Measurements from ENCODE around the gene PCSK5. TPM values are rescaled to one million over a fixed set of nuclear protein-coding genes. Genes with fewer than 3 reads are reported as not detected.

PCSK5 gene
- total RNA-seq, 1 donor from 2014 or later: 18.3 TPM

- Mint-ChIP-seq H3K4me3 (ENCODE audit: unreplicated experiment) (peak overlapping the region; percentile 97), H3K27me3 (ENCODE audit: unreplicated experiment) (no peaks in the 10 kb centered on the region), H3K36me3 (ENCODE audit: unreplicated experiment) (peaks cover 8% of the 10 kb centered on the region), H3K27ac (ENCODE audit: unreplicated experiment) (peak overlapping the region; percentile 97), H3K4me1 (ENCODE audit: unreplicated experiment) (peaks cover 25% of the 10 kb centered on the region), H3K9me3 (ENCODE audit: unreplicated experiment) (no peaks in the 10 kb centered on the region)
- no peak for DNase-seq (ENCODE audit: extremely low spot score, unreplicated experiment)
- TF ChIP-seq, protein P1, sequence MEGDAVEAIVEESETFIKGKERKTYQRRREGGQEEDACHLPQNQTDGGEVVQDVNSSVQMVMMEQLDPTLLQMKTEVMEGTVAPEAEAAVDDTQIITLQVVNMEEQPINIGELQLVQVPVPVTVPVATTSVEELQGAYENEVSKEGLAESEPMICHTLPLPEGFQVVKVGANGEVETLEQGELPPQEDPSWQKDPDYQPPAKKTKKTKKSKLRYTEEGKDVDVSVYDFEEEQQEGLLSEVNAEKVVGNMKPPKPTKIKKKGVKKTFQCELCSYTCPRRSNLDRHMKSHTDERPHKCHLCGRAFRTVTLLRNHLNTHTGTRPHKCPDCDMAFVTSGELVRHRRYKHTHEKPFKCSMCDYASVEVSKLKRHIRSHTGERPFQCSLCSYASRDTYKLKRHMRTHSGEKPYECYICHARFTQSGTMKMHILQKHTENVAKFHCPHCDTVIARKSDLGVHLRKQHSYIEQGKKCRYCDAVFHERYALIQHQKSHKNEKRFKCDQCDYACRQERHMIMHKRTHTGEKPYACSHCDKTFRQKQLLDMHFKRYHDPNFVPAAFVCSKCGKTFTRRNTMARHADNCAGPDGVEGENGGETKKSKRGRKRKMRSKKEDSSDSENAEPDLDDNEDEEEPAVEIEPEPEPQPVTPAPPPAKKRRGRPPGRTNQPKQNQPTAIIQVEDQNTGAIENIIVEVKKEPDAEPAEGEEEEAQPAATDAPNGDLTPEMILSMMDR (IDR thresholded peaks at IDR 0.05): no peak
Observed at GRCh38 chr9:76394960-76395252, 504.4 kb downstream of the PCSK5 start.

DNA sequence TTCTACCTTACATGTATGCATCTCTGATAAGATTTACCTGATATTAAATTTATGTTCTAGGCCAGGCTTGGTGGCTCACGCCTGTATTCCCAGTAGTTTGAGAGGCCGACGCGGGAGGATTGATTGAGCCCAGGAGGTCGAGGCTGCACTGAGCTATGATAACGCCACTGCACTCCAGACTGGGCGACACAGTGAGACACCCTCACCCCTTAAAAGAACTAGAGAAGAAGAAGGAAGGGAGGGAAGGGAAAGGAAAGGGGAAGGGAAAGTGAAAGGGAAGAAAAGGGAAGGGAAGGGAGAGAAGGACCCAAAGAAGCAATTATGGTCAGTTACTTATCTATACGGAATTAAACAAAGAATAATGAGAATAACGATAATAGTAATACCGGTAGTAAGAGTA is 504.9 kb downstream of the PCSK5 start:
- no peak for DNase-seq (ENCODE audit: extremely low spot score, unreplicated experiment)
- Mint-ChIP-seq H3K4me1 (ENCODE audit: unreplicated experiment) (peaks cover 25% of the 10 kb centered on the region), H3K27ac (ENCODE audit: unreplicated experiment) (peak overlapping the region; percentile 97), H3K27me3 (ENCODE audit: unreplicated experiment) (no peaks in the 10 kb centered on the region), H3K4me3 (ENCODE audit: unreplicated experiment) (peak overlapping the region; percentile 44), H3K36me3 (ENCODE audit: unreplicated experiment) (peaks cover 8% of the 10 kb centered on the region), H3K9me3 (ENCODE audit: unreplicated experiment) (no peaks in the 10 kb centered on the region)
- TF ChIP-seq, protein P1 (IDR thresholded peaks at IDR 0.05): no peak

DNA sequence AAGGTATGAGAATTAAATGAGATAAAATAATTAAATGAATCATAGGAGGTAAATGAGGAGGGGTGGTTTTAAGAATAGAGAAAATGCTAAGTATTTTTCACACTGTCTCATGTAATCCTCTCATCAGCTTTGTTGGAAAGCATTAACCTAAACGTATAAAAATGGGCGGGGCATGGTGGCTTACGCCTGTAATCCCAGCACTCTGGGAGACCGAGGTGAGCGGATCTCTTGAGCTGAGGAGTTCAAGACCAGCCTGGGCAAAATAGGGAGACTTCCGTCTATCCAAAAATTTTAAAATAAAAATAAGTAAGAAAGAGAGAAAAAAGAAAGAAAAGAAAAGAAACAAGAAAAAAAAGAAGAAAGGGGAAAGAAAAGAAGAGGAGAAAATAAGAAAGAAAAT is 505.7 kb downstream of the PCSK5 start:
- H3K4me1 Mint-ChIP-seq (ENCODE audit: unreplicated experiment): peaks cover 24% of the 10 kb centered on the region
- TF ChIP-seq, protein P1 (IDR thresholded peaks at IDR 0.05): no peak
- no peak overlapping the region for H3K4me3 Mint-ChIP-seq (ENCODE audit: unreplicated experiment)
- H3K9me3 Mint-ChIP-seq (ENCODE audit: unreplicated experiment): no peaks in the 10 kb centered on the region
- no peak for DNase-seq (ENCODE audit: extremely low spot score, unreplicated experiment)
- H3K36me3 Mint-ChIP-seq (ENCODE audit: unreplicated experiment): peaks cover 5% of the 10 kb centered on the region
- H3K27me3 Mint-ChIP-seq (ENCODE audit: unreplicated experiment): no peaks in the 10 kb centered on the region
- H3K27ac Mint-ChIP-seq (ENCODE audit: unreplicated experiment): no peak overlapping the region

- TF ChIP-seq, protein P1 (IDR thresholded peaks at IDR 0.05): no peak
- Mint-ChIP-seq H3K4me3 (ENCODE audit: unreplicated experiment) (no peak overlapping the region), H3K36me3 (ENCODE audit: unreplicated experiment) (peaks cover 4% of the 10 kb centered on the region), H3K9me3 (ENCODE audit: unreplicated experiment) (no peaks in the 10 kb centered on the region), H3K4me1 (ENCODE audit: unreplicated experiment) (peaks cover 24% of the 10 kb centered on the region), H3K27ac (ENCODE audit: unreplicated experiment) (no peak overlapping the region), H3K27me3 (ENCODE audit: unreplicated experiment) (no peaks in the 10 kb centered on the region)
- no peak for DNase-seq (ENCODE audit: extremely low spot score, unreplicated experiment)
Observed at GRCh38 chr9:76396597-76396996, 506.1 kb downstream of the PCSK5 start.

GRCh38 chr9:76399856-76400255 is 509.4 kb downstream of the PCSK5 start:
- Mint-ChIP-seq H3K4me1 (ENCODE audit: unreplicated experiment) (peaks cover 19% of the 10 kb centered on the region), H3K27me3 (ENCODE audit: unreplicated experiment) (no peaks in the 10 kb centered on the region), H3K27ac (ENCODE audit: unreplicated experiment) (no peak overlapping the region), H3K36me3 (ENCODE audit: unreplicated experiment) (no peaks in the 10 kb centered on the region), H3K4me3 (ENCODE audit: unreplicated experiment) (no peak overlapping the region), H3K9me3 (ENCODE audit: unreplicated experiment) (no peaks in the 10 kb centered on the region)
- TF ChIP-seq, protein P1 (IDR thresholded peaks at IDR 0.05): no peak
- DNase-seq (ENCODE audit: extremely low spot score, unreplicated experiment): no peak
